ENCODE data around the gene ERAS.

DNA sequence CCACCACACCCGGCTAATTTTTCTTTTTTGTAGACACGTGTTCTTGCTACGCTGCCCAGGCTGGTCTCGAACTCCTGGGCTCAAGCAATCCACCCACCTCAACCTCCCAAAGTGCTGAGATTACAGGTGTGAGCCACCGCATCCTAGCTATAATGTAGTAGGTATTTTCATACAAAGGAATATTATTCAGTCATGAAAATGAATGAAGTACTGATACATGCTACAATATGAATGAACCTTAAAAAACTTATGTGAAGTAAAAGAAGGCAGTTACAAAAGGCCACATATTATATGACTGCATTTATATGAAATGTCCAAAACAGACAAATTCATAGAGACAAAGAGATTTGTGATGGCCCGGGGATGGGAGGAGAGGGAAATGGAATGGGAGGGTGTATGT lies 44.6 kb upstream of the ERAS start:
- TF ChIP-seq CTCF (IDR thresholded peaks at IDR 0.05 in 8 of 11, conservative IDR thresholded peaks at IDR 0.05 in 3 of 11) (no peak), POLR2A (IDR thresholded peaks at IDR 0.05) (no peak)
